H9 (cell line): Measurements from ENCODE around the gene UBE2D3. TPM values are rescaled to one million over a fixed set of nuclear protein-coding genes. Genes with fewer than 3 reads are reported as not detected.

Experiments
- DNase-seq: peaks from one replicate; pipeline ENCODE4 v3.0.0-alpha.2; 2017
- H2AFZ ChIP-seq: one replicate; pipeline ENCODE4 v1.6.1; 2013; ENCODE audit warnings: mild to moderate bottlenecking, low read length, control low read depth, moderate library complexity
- H2AK5ac ChIP-seq: 2 replicates; pipeline ENCODE4 v1.6.1; 2013; ENCODE audit warnings: low read length, control low read depth, mixed read lengths; ENCODE audit not compliant: insufficient read length
- H2BK120ac ChIP-seq: one replicate; pipeline ENCODE4 v1.6.1; 2013; ENCODE audit warnings: low read depth, mild to moderate bottlenecking, low read length, control low read depth, inconsistent platforms; ENCODE audit not compliant: poor library complexity, severe bottlenecking
- H2BK12ac ChIP-seq: 2 replicates; pipeline ENCODE4 v1.6.1; 2013; ENCODE audit warnings: low read length, control low read depth, mixed read lengths, low read depth; ENCODE audit not compliant: insufficient read length
- H2BK15ac ChIP-seq: 2 replicates; pipeline ENCODE4 v1.6.1; 2013; ENCODE audit warnings: low read depth, low read length, control low read depth
- H2BK20ac ChIP-seq: one replicate; pipeline ENCODE4 v1.6.1; 2013; ENCODE audit warnings: low read depth, mild to moderate bottlenecking, low read length, control low read depth, inconsistent platforms; ENCODE audit not compliant: poor library complexity, severe bottlenecking
- H2BK5ac ChIP-seq: 2 replicates; pipeline ENCODE4 v1.6.1; 2013; ENCODE audit warnings: low read length, control low read depth, mixed read lengths; ENCODE audit not compliant: insufficient read length
- H3K14ac ChIP-seq: 2 replicates; pipeline ENCODE4 v1.6.1; 2013; ENCODE audit warnings: low read length, control low read depth; ENCODE audit not compliant: insufficient read depth
- H3K18ac ChIP-seq: 2 replicates; pipeline ENCODE4 v1.6.1; 2013; ENCODE audit warnings: low read depth, mild to moderate bottlenecking, mixed read lengths, low read length, control low read depth; ENCODE audit not compliant: insufficient read length
- H3K23ac ChIP-seq: 2 replicates; pipeline ENCODE4 v1.6.1; 2013; ENCODE audit warnings: low read length, control low read depth, mixed read lengths, low read depth; ENCODE audit not compliant: insufficient read length
- H3K23me2 ChIP-seq: 2 replicates; pipeline ENCODE4 v1.6.1; 2013; ENCODE audit warnings: low read depth, mild to moderate bottlenecking, mixed read lengths, low read length, control low read depth; ENCODE audit not compliant: insufficient read length, poor library complexity, severe bottlenecking
- H3K27ac ChIP-seq: 2 replicates; pipeline ENCODE4 v1.5.1; 2013; ENCODE audit warnings: low read length, control low read depth, mixed read lengths, low read depth; ENCODE audit not compliant: insufficient read length
- H3K27me3 ChIP-seq: 2 replicates; pipeline ENCODE4 v1.6.1; 2013; ENCODE audit warnings: low read length, control low read depth, inconsistent platforms; ENCODE audit not compliant: insufficient read depth
- H3K4ac ChIP-seq: 2 replicates; pipeline ENCODE4 v1.6.1; 2013; ENCODE audit warnings: low read depth, mild to moderate bottlenecking, control low read depth, inconsistent platforms, low read length, moderate library complexity
- H3K4me1 ChIP-seq: 2 replicates; pipeline ENCODE4 v1.6.1; 2013; ENCODE audit warnings: low read length, control low read depth, inconsistent platforms; ENCODE audit not compliant: insufficient read depth
- H3K4me2 ChIP-seq: 2 replicates; pipeline ENCODE4 v1.6.1; 2013; ENCODE audit warnings: low read length, control low read depth, mixed read lengths; ENCODE audit not compliant: insufficient read length, insufficient read depth
- H3K56ac ChIP-seq: 2 replicates; pipeline ENCODE4 v1.6.1; 2013; ENCODE audit warnings: low read depth, mild to moderate bottlenecking, mixed read lengths, low read length, control low read depth; ENCODE audit not compliant: insufficient read length
- H3K79me1 ChIP-seq: 2 replicates; pipeline ENCODE4 v1.6.1; 2013; ENCODE audit warnings: low read depth, mild to moderate bottlenecking, moderate library complexity, low read length, control low read depth, inconsistent platforms; ENCODE audit not compliant: insufficient read depth, poor library complexity, severe bottlenecking
- H3K79me2 ChIP-seq: 2 replicates; pipeline ENCODE4 v1.6.1; 2013; ENCODE audit warnings: low read length, control low read depth, inconsistent platforms; ENCODE audit not compliant: insufficient read depth
- H3K9ac ChIP-seq: 2 replicates; pipeline ENCODE4 v1.6.1; 2013; ENCODE audit warnings: low read length, control low read depth, mixed read lengths; ENCODE audit not compliant: insufficient read length; ENCODE audit errors: extremely low read depth
- H3K9me3 ChIP-seq: one replicate; pipeline ENCODE4 v1.6.1; 2013; ENCODE audit warnings: low read depth, low read length, inconsistent platforms; ENCODE audit not compliant: control insufficient read depth
- H3T11ph ChIP-seq: one replicate; pipeline ENCODE4 v1.6.1; 2013; ENCODE audit warnings: mild to moderate bottlenecking, low read length, control low read depth, inconsistent platforms
- H4K20me1 ChIP-seq: one replicate; pipeline ENCODE4 v1.6.1; 2013; ENCODE audit not compliant: control insufficient read depth, insufficient read length, insufficient read depth
- H4K5ac ChIP-seq: 2 replicates; pipeline ENCODE4 v1.6.1; 2013; ENCODE audit warnings: low read depth, mild to moderate bottlenecking, mixed read lengths, low read length, control low read depth; ENCODE audit not compliant: insufficient read length
- H4K8ac ChIP-seq: replicated peaks from 2 replicates; pipeline ENCODE4 v1.6.1; 2013; ENCODE audit warnings: low read length, control low read depth, mixed read lengths, low read depth; ENCODE audit not compliant: insufficient read length
- H4K91ac ChIP-seq: 2 replicates; pipeline ENCODE4 v1.6.1; 2013; ENCODE audit warnings: low read depth, mild to moderate bottlenecking, moderate library complexity, mixed read lengths, low read length, control low read depth; ENCODE audit not compliant: insufficient read length
- H3K27ac Mint-ChIP-seq, 3 experiments: 2 replicates in 2 of 3; 3 replicates in 1 of 3; pipeline ENCODE4 v1.8.0; 2020 to 2021; ENCODE audit warnings: mixed read lengths in 3 of 3, mild to moderate bottlenecking in 1 of 3, moderate library complexity in 1 of 3
- H3K27me3 Mint-ChIP-seq: 2 replicates; pipeline ENCODE4 v1.8.0; 2021; ENCODE audit warnings: low read depth, mild to moderate bottlenecking, moderate library complexity, mixed read lengths
- H3K36me3 Mint-ChIP-seq, 3 experiments: 2 replicates in 2 of 3; 3 replicates in 1 of 3; pipeline ENCODE4 v1.8.0; 2020 to 2021; ENCODE audit warnings: low read depth in 3 of 3, mixed read lengths in 3 of 3; ENCODE audit not compliant: insufficient read depth in 1 of 3
- H3K4me1 Mint-ChIP-seq, 2 experiments: 2 replicates each; pipeline ENCODE4 v1.8.0; 2020; ENCODE audit warnings: mixed read lengths in 2 of 2
- H3K4me3 Mint-ChIP-seq, 2 experiments: 2 replicates in 1 of 2; 3 replicates in 1 of 2; pipeline ENCODE4 v1.8.0; 2020 to 2021; ENCODE audit warnings: mild to moderate bottlenecking in 2 of 2, mixed read lengths in 2 of 2, moderate library complexity in 1 of 2
- H3K9me3 Mint-ChIP-seq, 2 experiments: 2 replicates in 1 of 2; 3 replicates in 1 of 2; pipeline ENCODE4 v1.8.0; 2020; ENCODE audit warnings: mild to moderate bottlenecking in 2 of 2, mixed read lengths in 2 of 2, moderate library complexity in 1 of 2
- WGBS: extraction: QIAGEN DNeasy Blood & Tissue Kit; methylation state at CpG from one replicate; pipeline ENCODE4 v1.1.7; 2013; ENCODE audit warnings: missing lambda C conversion rate, low lambda C conversion rate, mixed read lengths; ENCODE audit not compliant: insufficient read length; ENCODE audit errors: extremely low coverage; 5-methylcytosine and 5-hydroxymethylcytosine counted together
- total RNA-seq: library from RNA; stranded (reverse); gene quantifications from 2 replicates; pipeline ENCODE4 v1.2.1, GENCODE V29; 2021
- TF ChIP-seq, protein P1 (sequence below): fragments of 200-600 bp; sonication (generic); conservative IDR thresholded peaks from 3 replicates; pipeline ENCODE4 v1.8.0; 2021; ENCODE audit warnings: antibody characterized with exemption, mild to moderate bottlenecking

Gene UBE2D3
- total RNA-seq, 1 experiment from 2014 or later: 378 TPM

DNA sequence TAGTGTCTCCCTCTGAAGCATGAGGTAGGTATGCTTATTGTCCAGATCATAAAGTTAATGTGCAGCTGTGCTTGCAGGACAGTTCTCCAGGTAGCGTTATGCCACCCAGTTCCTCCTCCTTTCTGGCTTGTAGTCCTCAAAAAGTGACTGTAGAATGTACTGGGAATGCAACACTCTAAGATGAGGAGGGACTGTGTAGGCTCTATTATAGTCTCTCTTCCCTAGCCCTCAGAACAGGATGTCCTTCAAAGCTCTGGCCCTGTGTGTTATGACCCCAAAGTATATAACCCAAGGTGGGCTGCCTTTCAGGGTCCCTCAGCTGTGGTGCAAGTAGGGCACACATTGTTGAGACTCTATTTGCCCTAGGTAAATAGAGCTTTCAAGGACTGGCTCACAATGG, 45.8 kb downstream of the UBE2D3 start:
- no peak overlapping the region for H3K56ac ChIP-seq
- H4K20me1 ChIP-seq: no peaks in the 10 kb centered on the region
- no peak overlapping the region for H4K91ac ChIP-seq
- H3K9me3 ChIP-seq: no peaks in the 10 kb centered on the region
- H3K23me2 ChIP-seq: no peaks in the 10 kb centered on the region
- no CpG with 5 or more reads among the region's 1 CpG for WGBS
- H3K27me3 ChIP-seq: no peaks in the 10 kb centered on the region
- no peak overlapping the region for H2AK5ac ChIP-seq
- H3K27ac Mint-ChIP-seq: no peak overlapping the region
- DNase-seq: no peak
- no peak overlapping the region for H3K4ac ChIP-seq
- H3K79me1 ChIP-seq: no peaks in the 10 kb centered on the region
- H3K23ac ChIP-seq: no peak overlapping the region
- no peak overlapping the region for H3K14ac ChIP-seq
- no peak overlapping the region for H3K9ac ChIP-seq
- no peak overlapping the region for H4K5ac ChIP-seq
- H3K79me2 ChIP-seq: no peaks in the 10 kb centered on the region
- H3K4me1 ChIP-seq: no peaks in the 10 kb centered on the region; the same call in 1 of the 2 replicates
- no peak overlapping the region for H2BK5ac ChIP-seq
- H3K36me3 Mint-ChIP-seq: no peaks in the 10 kb centered on the region
- H3K4me3 Mint-ChIP-seq: no peak overlapping the region
- no peak overlapping the region for H4K8ac ChIP-seq
- H3K4me2 ChIP-seq: no peak overlapping the region
- TF ChIP-seq, protein P1, sequence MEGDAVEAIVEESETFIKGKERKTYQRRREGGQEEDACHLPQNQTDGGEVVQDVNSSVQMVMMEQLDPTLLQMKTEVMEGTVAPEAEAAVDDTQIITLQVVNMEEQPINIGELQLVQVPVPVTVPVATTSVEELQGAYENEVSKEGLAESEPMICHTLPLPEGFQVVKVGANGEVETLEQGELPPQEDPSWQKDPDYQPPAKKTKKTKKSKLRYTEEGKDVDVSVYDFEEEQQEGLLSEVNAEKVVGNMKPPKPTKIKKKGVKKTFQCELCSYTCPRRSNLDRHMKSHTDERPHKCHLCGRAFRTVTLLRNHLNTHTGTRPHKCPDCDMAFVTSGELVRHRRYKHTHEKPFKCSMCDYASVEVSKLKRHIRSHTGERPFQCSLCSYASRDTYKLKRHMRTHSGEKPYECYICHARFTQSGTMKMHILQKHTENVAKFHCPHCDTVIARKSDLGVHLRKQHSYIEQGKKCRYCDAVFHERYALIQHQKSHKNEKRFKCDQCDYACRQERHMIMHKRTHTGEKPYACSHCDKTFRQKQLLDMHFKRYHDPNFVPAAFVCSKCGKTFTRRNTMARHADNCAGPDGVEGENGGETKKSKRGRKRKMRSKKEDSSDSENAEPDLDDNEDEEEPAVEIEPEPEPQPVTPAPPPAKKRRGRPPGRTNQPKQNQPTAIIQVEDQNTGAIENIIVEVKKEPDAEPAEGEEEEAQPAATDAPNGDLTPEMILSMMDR: no peak
- no peak overlapping the region for H2BK120ac ChIP-seq
- H3K9me3 Mint-ChIP-seq: no peaks in the 10 kb centered on the region
- no peak overlapping the region for H2AFZ ChIP-seq
- peaks cover 0 to 4% of the 10 kb centered on the region in 2 experiments; a peak in 1 of 4 replicates for H3K4me1 Mint-ChIP-seq
- H3T11ph ChIP-seq: no peak overlapping the region
- H2BK15ac ChIP-seq: no peak overlapping the region
- H3K18ac ChIP-seq: no peak overlapping the region
- no peak overlapping the region for H2BK20ac ChIP-seq
- H3K27ac ChIP-seq: no peak overlapping the region
- H2BK12ac ChIP-seq: no peak overlapping the region
- no peaks in the 10 kb centered on the region; the same call in 1 of the 2 replicates for H3K27me3 Mint-ChIP-seq
